ENCODE measurements around the gene REEP6. TPM values are rescaled to one million over a fixed set of nuclear protein-coding genes. Genes with fewer than 3 reads are reported as not detected.

Gene REEP6
- total and polyA plus RNA-seq, 2 of the 8 experiments (the other 6 are each of a cell fraction or from before 2014, with no cell fraction given): 12.6 to 20.7 TPM

DNA sequence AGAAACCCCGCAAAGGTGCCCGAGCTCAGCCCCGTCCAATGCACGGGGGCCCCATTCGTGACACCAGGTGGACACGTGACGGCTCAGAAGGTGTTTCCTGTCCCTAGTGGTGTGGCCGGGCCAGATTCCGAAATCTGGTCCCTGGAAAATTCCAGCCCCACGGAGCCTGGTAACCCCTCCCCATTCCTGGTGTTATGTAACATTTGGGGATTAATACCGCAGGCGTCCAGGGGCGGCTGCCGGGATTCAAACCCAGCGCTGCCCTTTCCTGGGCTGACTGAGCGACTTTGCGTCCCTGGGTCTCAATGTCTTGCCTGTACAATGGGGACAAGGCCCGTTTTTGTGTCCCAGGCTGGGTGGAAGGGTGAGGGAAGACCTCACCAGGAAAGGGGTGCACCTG, 31.9 kb downstream of the REEP6 start:
- Histone ChIP-seq H2BK20ac (ENCODE audit: low read length) (no peak overlapping the region), H4K20me1 (replicated peaks in 1 of 2; ENCODE audit: control insufficient read depth in 1 of 2, insufficient read depth in 2 of 2, low read length in 2 of 2) (peaks cover 8 to 14% of the 10 kb centered on the region in 2 experiments), H2BK120ac (replicated peaks; ENCODE audit: low read depth, low read length) (no peak overlapping the region), H2BK12ac (ENCODE audit: low read depth, low read length) (no peak overlapping the region), H4K91ac (replicated peaks; ENCODE audit: insufficient read length, low read length) (no peak overlapping the region), H3K36me3 (ENCODE audit: control insufficient read depth in 2 of 4, insufficient read depth in 4 of 4, low read length in 3 of 4) (no peaks in the 10 kb centered on the region; a peak in 1 of 8 replicates), H3K79me1 (ENCODE audit: low read depth, low read length) (no peaks in the 10 kb centered on the region), H4K8ac (ENCODE audit: extremely low read depth, insufficient read depth, low read length) (no peak overlapping the region), H3K4me3 (ENCODE audit: extremely low read depth in 1 of 4, insufficient read depth in 2 of 4, low read depth in 3 of 4, low read length in 4 of 4) (no peak overlapping the region), H2AFZ (ENCODE audit: low read length) (no peak overlapping the region), H3K9ac (replicated peaks in 1 of 4; ENCODE audit: extremely low read depth in 1 of 4, low read depth in 3 of 4, low read length in 3 of 4) (no peak overlapping the region), H3K4me1 (replicated peaks in 1 of 4; ENCODE audit: control insufficient read depth in 3 of 4, insufficient read depth in 4 of 4, low read length in 3 of 4) (peaks cover 0 to 3% (median 1%) of the 10 kb centered on the region in 4 experiments; a peak in 3 of 7 replicates), H4K5ac (ENCODE audit: insufficient read length, low read depth, low read length) (no peak overlapping the region), H3K27ac (ENCODE audit: low read depth, low read length) (no peak overlapping the region), H2BK5ac (ENCODE audit: low read depth, low read length) (no peak overlapping the region), H3K23ac (ENCODE audit: insufficient read length) (no peak overlapping the region), H3K14ac (ENCODE audit: insufficient read length) (no peak overlapping the region), H2BK15ac (ENCODE audit: low read length) (no peak overlapping the region), H3K4ac (replicated peaks; ENCODE audit: insufficient read length, low read depth, low read length) (no peak overlapping the region), H3K56ac (replicated peaks; ENCODE audit: insufficient read length, low read depth, low read length) (no peak overlapping the region), H3K23me2 (ENCODE audit: low read depth, low read length) (peaks cover 8% of the 10 kb centered on the region; the same call in 1 of the 2 replicates), H3K27me3 (replicated peaks in 1 of 4; ENCODE audit: control insufficient read depth in 3 of 4, extremely low read depth in 1 of 4, insufficient read depth in 3 of 4, low read length in 3 of 4) (peaks cover 19 to 36% (median 31%) of the 10 kb centered on the region in 4 experiments), H3K4me2 (ENCODE audit: insufficient read depth in 1 of 2, low read depth in 2 of 2, low read length in 2 of 2) (no peak overlapping the region), H3K79me2 (ENCODE audit: control insufficient read depth in 1 of 2, insufficient read depth in 2 of 2, low read length in 2 of 2) (no peaks in the 10 kb centered on the region), H3K9me3 (ENCODE audit: insufficient read depth in 2 of 2, low read depth in 1 of 2, low read length in 1 of 2) (no peaks in the 10 kb centered on the region), H2AK5ac (ENCODE audit: low read depth, low read length) (no peak overlapping the region), H3K18ac (ENCODE audit: extremely low read depth, low read length) (no peak overlapping the region)
- no peak for FAIRE-seq
- DNase-seq (ENCODE audit: low read depth in 1 of 2, low spot score in 2 of 2): no peak
- POLR2A ChIA-PET (ENCODE audit: partially characterized antibody): interaction anchor here (0.5 to 2.7 kb wide), 3 partner anchors 13 to 117 kb away, joined by 4 to 7 read pairs (median 4); partner anchors contain the start of gene MBD3
- TF ChIP-seq RAD21 (IDR thresholded peaks at IDR 0.05 in 1 of 2, conservative IDR thresholded peaks at IDR 0.05 in 1 of 2; ENCODE audit: low read depth in 2 of 2, low read length in 2 of 2) (no peak), POU5F1 (IDR thresholded peaks at IDR 0.05; ENCODE audit: low read depth, low read length) (no peak), FOSL1 (IDR thresholded peaks at IDR 0.05; ENCODE audit: insufficient read depth, low read depth, low read length) (no peak), GTF2F1 (IDR thresholded peaks at IDR 0.05; ENCODE audit: borderline replicate concordance, low read depth, low read length) (no peak), JUN (IDR thresholded peaks at IDR 0.05; ENCODE audit: low read depth, low read length) (no peak), TEAD4 (IDR thresholded peaks at IDR 0.05; ENCODE audit: low read depth, low read length) (no peak), SIN3A (conservative IDR thresholded peaks at IDR 0.05 in 1 of 2, IDR thresholded peaks at IDR 0.05 in 1 of 2; ENCODE audit: low read depth in 1 of 2, low read length in 2 of 2) (no peak)
- TF ChIP-seq, protein P1, sequence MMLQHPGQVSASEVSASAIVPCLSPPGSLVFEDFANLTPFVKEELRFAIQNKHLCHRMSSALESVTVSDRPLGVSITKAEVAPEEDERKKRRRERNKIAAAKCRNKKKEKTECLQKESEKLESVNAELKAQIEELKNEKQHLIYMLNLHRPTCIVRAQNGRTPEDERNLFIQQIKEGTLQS (IDR thresholded peaks at IDR 0.05; ENCODE audit: insufficient read depth, low read depth, low read length): no peak
- CTCF ChIA-PET (ENCODE audit: partially characterized antibody): interaction anchor here (0.8 to 1.5 kb wide), 2 partner anchors 8 to 24 kb away, joined by 3 to 4 read pairs; no protein-coding TSS in a partner anchor
- 86% methylated on average over 18 of the region's 18 CpGs; no CpG with 5 or more reads in 1 of the 2 experiments for WGBS, 2 experiments (ENCODE audit: extremely low coverage in 1 of 2, insufficient coverage in 1 of 2, insufficient read length in 1 of 2, insufficient replicate concordance in 2 of 2, low coverage in 1 of 2, low lambda C conversion rate in 2 of 2, missing lambda C conversion rate in 1 of 2)

Measured in H1 (cell line).